Measurements from ENCODE around the gene RASSF9.

The RASSF9 gene

DNA sequence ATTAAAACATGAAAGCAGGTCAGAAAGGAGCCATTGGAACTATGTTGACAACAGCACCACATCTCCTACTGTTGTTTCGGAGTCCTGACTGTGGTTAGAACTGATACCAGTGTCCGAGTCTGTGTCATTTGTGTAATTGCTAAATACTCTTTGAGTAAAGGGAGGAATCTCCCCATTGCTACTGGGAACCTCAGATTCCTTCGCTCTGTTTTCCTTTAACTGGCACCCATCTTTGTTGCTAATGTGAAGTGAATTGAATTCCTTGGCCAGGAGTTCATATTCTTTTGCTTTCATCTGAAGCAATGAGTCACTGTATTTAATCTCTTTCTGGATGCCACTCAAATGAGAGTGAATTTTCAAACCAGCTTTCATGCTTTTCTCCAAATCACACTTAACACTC, 31.5 kb downstream of the RASSF9 start:
- DNase-seq (ENCODE audit: low read depth): no peak
- no peak for TF ChIP-seq MYC (IDR thresholded peaks at IDR 0.05; ENCODE audit: low read depth, low read length)
- TF ChIP-seq POLR2A (IDR thresholded peaks at IDR 0.05; ENCODE audit: extremely low read depth, insufficient read length): no peak
- TF ChIP-seq, protein P1, sequence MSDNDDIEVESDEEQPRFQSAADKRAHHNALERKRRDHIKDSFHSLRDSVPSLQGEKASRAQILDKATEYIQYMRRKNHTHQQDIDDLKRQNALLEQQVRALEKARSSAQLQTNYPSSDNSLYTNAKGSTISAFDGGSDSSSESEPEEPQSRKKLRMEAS (IDR thresholded peaks at IDR 0.05; ENCODE audit: low read depth, low read length): no peak
- TF ChIP-seq, protein P2, sequence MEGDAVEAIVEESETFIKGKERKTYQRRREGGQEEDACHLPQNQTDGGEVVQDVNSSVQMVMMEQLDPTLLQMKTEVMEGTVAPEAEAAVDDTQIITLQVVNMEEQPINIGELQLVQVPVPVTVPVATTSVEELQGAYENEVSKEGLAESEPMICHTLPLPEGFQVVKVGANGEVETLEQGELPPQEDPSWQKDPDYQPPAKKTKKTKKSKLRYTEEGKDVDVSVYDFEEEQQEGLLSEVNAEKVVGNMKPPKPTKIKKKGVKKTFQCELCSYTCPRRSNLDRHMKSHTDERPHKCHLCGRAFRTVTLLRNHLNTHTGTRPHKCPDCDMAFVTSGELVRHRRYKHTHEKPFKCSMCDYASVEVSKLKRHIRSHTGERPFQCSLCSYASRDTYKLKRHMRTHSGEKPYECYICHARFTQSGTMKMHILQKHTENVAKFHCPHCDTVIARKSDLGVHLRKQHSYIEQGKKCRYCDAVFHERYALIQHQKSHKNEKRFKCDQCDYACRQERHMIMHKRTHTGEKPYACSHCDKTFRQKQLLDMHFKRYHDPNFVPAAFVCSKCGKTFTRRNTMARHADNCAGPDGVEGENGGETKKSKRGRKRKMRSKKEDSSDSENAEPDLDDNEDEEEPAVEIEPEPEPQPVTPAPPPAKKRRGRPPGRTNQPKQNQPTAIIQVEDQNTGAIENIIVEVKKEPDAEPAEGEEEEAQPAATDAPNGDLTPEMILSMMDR (IDR thresholded peaks at IDR 0.05; ENCODE audit: low read depth, low read length): no peak
- H3K4me3 ChIP-seq (ENCODE audit: low read depth, low read length): no peak overlapping the region

GRCh38 chr12:85803923-85804322, 32.3 kb downstream of the RASSF9 start:
- H3K4me3 ChIP-seq (ENCODE audit: low read depth, low read length): no peak overlapping the region
- DNase-seq (ENCODE audit: low read depth): no peak
- TF ChIP-seq MYC (IDR thresholded peaks at IDR 0.05; ENCODE audit: low read depth, low read length) (no peak), POLR2A (IDR thresholded peaks at IDR 0.05; ENCODE audit: extremely low read depth, insufficient read length) (no peak)
- TF ChIP-seq, protein P2 (IDR thresholded peaks at IDR 0.05; ENCODE audit: low read depth, low read length): no peak
- TF ChIP-seq, protein P1 (IDR thresholded peaks at IDR 0.05; ENCODE audit: low read depth, low read length): no peak

DNA sequence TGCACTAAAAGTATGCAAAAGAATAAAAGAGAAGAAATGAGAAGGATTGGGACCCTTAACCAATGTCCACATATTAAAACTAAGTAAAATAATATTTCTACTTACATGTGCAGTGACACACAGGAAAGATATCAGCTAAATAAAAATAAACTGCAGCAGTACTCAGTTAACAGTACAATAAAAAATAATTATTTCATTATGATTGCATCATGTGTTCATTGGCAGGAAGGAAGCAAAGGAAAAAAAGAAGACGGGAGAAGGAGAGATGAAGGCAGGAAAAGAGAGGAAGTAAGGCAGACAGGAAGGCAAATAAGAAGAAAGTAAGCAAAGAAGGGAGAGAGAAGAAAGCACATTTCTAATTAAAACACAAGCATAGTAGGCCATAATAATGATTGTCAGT, 33.0 kb downstream of the RASSF9 start:
- H3K4me3 ChIP-seq (ENCODE audit: low read depth, low read length): no peak overlapping the region
- DNase-seq (ENCODE audit: low read depth): no peak
- TF ChIP-seq, protein P2 (IDR thresholded peaks at IDR 0.05; ENCODE audit: low read depth, low read length): no peak
- TF ChIP-seq, protein P1 (IDR thresholded peaks at IDR 0.05; ENCODE audit: low read depth, low read length): no peak
- no peak for TF ChIP-seq MYC (IDR thresholded peaks at IDR 0.05; ENCODE audit: low read depth, low read length)
- no peak for TF ChIP-seq POLR2A (IDR thresholded peaks at IDR 0.05; ENCODE audit: extremely low read depth, insufficient read length)

- H3K4me3 ChIP-seq (ENCODE audit: low read depth, low read length): no peak overlapping the region
- no peak for DNase-seq (ENCODE audit: low read depth)
- TF ChIP-seq MYC (IDR thresholded peaks at IDR 0.05; ENCODE audit: low read depth, low read length): no peak
- no peak for TF ChIP-seq POLR2A (IDR thresholded peaks at IDR 0.05; ENCODE audit: extremely low read depth, insufficient read length)
- TF ChIP-seq, protein P1 (IDR thresholded peaks at IDR 0.05; ENCODE audit: low read depth, low read length): no peak
- TF ChIP-seq, protein P2 (IDR thresholded peaks at IDR 0.05; ENCODE audit: low read depth, low read length): no peak
These were observed 38.1 kb downstream of the RASSF9 start for GRCh38 chr12:85798122-85798521.

GRCh38 chr12:85796001-85796400, 40.2 kb downstream of the RASSF9 start:
- TF ChIP-seq, protein P1 (IDR thresholded peaks at IDR 0.05; ENCODE audit: low read depth, low read length): no peak
- no peak for TF ChIP-seq POLR2A (IDR thresholded peaks at IDR 0.05; ENCODE audit: extremely low read depth, insufficient read length)
- TF ChIP-seq, protein P2 (IDR thresholded peaks at IDR 0.05; ENCODE audit: low read depth, low read length): no peak
- TF ChIP-seq MYC (IDR thresholded peaks at IDR 0.05; ENCODE audit: low read depth, low read length): no peak
- no peak overlapping the region for H3K4me3 ChIP-seq (ENCODE audit: low read depth, low read length)
- DNase-seq (ENCODE audit: low read depth): no peak

DNA sequence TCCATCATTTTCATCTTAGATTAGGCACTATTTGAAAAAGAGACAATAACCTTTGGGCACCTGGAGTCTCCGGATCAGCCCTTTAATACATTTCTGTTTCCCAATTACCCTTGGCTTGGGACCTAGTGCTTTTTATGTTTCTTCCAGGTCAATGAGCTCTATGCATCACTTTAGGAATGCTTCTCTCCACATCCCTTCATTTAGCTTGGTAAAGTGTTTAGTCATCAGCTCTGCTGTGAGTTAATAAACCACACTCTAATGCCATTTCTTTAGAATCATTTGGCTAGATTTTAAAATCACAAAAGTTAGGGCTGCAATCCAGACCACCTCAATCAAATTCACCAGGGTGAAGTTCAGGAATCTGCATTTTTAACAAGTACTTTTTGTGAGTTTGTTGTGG, 41.7 kb downstream of the RASSF9 start:
- no peak overlapping the region for H3K4me3 ChIP-seq (ENCODE audit: low read depth, low read length)
- TF ChIP-seq POLR2A (IDR thresholded peaks at IDR 0.05; ENCODE audit: extremely low read depth, insufficient read length) (no peak), MYC (IDR thresholded peaks at IDR 0.05; ENCODE audit: low read depth, low read length) (no peak)
- TF ChIP-seq, protein P1 (IDR thresholded peaks at IDR 0.05; ENCODE audit: low read depth, low read length): no peak
- TF ChIP-seq, protein P2 (IDR thresholded peaks at IDR 0.05; ENCODE audit: low read depth, low read length): no peak
- no peak for DNase-seq (ENCODE audit: low read depth)

Data from NB4 (cell line).